NOMO-1 (cell line): ENCODE data around the gene POLR2F.
"Not testable (repeated sequence)": the region's sequence is repeated elsewhere in the genome, so short reads cannot be mapped to it uniquely, and the experiment has no call there.

ENCODE experiments used
- DNase-seq, 2 experiments: peaks; one replicate each; lab custom pipeline; 2025; ENCODE audit not compliant: unreplicated experiment in 2 of 2; lab: John Stamatoyannopoulos, UW

The POLR2F gene

DNA sequence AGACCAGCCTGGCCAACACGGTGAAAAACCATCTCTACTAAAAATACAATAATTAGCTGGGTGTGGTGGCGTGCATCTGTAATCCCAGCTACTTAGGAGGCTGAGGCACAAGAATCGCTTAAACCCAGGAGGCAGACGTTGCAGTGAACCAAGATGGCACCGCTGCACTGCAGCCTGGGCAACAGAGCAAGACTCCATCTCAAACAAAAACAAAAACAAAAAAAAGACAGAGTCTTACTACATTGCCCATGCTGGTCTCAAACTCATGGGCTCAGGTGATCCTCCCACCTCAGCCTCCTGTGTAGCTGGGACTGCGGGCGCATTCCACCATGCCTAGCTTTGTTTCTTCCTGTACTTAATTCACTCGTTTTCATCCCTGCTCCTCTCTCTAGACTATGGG is 22.5 kb downstream of the POLR2F start:
- DNase-seq, result not testable (repeated sequence)

DNA sequence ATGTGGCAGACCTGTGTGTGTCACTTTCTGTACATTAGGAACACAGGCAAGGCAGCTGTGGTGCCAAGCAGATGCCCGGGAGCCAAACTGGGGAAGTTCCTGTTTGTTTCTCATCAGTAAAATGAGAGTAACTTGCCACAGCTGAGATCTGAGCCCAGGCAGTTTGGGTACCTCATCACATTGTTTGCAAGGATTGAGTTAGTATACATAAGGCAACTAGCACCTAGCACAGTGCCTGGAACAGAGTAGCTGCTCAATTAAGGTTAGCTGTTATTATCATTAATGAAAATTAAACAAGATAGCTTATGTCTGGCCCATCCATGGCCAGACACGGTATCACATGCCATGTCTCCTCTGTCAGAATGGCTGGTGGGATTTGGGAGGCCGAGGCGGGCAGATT is 23.0 kb downstream of the POLR2F start:
- no peak for DNase-seq

DNA sequence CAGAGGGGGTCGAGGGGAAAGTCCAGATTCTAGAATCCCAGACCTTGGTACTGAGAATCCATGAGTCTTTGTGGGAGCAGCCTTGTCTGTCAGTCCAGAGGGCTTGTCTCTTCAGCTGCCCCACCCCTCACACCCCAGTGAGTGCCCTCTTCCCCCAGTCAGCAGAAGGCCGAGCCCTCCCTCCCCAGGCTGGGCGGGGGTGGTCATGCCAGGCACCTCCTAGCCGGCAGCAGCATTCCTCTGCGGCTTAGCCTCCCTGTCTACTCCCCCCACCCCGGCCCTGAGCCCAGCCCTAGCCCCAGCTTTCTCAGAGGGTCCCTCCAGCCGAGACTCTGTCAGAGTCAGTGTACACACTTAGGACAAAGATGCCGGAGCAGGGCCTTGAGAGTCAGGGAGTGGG is 26.3 kb downstream of the POLR2F start:
- no peak for DNase-seq

DNA sequence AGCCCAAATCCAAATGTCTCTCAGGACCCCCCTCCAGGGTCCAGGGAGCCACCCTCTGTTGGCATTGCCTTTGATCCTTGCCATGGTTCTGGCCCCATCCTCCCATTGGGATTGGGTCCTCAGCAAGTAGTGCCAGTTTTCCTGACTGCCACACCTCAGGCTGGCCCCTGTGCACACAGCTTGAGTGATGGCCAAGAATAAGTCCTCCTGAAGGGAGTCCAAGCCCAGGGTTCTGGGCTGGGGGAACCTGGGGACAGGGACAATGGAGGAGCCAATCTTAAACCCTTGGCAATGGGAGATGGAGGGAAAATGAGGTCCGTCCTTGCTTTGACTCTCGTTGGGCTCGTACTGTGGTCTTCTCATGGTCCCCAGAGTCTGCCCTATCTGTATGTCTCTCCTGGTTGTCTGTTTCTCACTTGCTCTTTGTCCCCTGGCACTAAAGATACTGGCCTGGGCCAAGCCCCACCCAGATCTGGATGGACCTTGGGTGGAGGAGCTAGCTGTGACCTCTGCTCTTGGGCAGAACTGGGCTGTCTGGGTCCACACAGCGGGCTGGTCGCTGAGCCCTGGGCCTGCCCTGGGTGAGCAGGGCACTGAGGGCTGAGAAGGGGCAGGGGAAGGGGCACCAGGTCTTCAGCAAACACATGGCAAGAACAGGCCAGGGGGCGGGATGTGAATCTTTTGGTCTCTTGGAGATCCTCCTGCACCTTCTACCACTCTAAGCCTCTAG is 27.9 kb downstream of the POLR2F start:
- DNase-seq, result no peak

DNA sequence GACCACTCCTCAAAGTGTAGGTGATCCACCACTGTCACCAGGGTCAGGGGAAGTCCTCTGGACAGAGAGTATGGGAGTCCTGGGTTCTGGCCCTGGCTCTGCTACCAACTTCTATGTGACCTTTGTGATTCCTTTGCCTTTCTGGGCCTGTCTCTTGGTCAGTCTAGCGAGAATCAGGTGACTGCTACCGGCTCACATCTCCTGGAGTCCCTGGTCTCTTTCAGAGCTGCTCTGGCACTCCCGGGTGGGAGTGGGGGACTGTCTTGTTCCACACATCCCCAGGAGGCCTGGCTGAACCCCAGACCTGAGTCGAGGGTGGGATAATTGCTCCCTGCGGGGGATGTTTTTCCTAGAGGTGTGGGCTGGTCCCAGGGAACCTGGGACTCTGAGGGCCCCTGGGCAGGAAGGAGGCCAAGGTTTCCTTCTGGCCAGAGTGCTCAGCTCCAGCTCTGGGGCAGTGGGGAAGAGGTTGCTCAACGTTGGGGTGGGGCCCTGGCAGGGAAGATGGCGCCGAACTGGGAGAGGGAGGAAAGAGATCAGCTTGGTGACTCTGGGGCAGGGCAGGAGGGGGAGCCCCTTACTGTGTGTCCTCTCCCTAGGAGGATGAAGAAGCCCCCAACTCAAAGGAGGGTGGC is 28.8 kb downstream of the POLR2F start:
- no peak for DNase-seq

DNA sequence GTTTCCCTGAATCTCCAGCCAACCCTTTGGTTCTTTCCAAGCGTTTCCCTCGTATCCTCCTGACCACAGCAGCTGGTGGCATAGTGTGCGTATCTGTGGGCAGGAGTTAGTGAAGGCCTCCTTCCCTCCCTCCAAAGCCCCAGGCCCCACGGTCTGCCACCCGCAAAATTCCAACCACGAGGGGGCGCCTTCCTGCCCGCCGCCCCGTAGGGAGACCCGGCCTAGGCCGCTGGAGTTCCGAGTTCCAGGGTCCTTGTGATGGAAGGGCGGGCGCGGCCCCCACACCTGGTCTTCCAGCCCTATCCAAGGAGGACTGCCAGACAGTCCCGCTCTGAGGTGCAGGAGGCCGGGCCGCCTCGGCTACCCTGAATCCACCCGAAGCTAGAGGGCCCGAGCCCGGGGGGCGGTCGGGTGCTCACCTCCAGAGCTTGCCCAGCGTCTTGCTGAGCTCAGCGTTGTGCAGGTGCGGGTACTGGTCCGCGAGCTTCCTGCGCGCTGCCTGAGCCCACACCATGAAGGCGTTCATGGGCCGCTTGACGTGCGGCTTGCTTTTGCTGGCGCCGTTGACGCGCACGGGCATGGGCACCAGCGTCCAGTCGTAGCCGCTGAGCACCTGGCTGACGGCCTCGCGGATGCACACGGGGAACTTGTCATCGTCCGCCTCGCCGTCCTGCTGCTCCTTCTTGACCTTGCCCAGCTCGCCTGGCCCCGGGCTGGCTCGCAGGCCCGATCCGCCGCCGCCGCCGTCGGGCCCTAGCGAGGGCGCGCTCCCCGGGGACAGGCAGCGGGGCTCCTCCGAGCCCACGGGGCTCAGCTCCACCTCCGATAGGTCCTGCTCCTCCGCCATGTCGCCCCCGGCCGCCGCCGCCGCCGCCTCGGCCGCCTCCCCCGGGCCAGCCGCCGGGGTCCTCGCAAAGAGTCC is 29.7 kb downstream of the POLR2F start:
- no peak for DNase-seq

DNA sequence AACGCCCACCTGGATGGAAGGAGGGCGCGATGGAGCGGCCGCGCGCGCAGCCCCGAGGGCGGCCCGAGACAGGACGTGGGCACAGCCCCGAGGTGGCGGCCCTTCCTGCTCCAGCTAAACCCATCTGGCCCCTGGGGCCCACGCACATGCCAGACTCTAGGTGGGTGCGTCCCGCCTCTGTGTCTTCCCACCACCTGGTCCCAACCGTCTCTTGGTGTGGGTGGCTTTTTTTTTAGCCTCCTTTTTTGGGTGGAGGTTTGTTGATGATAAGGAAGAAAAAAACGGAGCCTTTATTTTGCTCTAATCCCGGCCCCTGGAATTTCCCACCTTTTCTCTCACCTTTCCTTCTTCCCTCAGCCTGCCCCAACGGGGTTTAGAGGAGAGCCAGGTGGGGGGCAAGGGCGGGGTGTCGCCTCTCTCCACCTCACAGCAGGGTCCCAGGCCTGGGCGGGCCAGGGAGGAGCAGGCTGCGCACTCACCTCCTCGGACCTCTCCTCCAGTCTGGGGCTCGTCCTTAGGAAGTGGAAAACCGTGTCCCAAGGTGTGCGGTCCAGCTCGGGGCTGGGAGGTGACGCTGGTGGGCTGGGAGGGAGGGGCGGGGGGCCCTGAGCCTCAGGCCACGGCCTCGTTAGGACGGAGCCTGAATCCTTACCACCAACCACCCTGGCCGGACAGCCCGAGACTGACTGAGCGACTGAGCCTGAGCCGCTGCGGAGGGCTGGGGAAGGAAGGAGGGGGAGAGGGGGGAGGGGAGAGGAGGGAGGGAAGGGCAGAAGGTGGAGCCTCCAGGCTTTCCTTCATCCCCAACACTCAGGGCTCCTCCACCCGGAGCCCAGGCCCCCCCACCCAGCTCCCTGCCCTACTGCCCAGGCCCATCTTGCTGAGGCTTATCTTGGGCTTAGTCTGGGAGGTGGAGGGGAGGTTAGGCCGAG is 30.6 kb downstream of the POLR2F start, which contains the start of gene SOX10:
SOX10 (minus strand) TSS at position 696 of the 932 bp plus-strand sequence. CDS start 771 bp downstream, outside the sequence.
- DNase-seq, result no peak

DNA sequence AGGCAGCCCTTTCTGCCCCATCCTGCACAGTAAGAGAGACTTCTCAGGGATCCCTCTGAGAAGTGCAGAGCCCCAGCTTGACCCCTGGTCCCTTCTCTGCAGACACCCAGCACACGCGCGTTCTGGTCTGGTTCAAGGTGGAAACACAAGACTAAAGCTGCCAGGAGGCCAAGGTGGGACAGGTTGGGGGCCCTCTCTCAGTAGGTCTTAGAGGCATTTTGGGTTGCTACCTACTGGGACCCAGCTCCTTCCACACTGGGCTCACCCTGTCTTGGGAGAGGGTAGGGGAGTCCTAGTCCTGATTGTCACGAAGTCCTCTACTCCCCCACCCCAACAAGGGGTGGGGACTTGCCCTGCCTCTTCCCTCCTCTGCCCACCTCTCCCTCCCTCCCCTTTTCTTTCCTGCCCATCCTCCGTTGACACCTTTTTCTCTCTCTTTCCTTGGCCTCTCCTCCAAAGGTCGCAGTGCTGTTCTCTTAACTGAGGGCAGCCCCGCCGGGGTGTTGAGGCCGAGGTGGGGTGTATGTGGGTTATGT is 31.6 kb downstream of the POLR2F start:
- no peak for DNase-seq

DNA sequence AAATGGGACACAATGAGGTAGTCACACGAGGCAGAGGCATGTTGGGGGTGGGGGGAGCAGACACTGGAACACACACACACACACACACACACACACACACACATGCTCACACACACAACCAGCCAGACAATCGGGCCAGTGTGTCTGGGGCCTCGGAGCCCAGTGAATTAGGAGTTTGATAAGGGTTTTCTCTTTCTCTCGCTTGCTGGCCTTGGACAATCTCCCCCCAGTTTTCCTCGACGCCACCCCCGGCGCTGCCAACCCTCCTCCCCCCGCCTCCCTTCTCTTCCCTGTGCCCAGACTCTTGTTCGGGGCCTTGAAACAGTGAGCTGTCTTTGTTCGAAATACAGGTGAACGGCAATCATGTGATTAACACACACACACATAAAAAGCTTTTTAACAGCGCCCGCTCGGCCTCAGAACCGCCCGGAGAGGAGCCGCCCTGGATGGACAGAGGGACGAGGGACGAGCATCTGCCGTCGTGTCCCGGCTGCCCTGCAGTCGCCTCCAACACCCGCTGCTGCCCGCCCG is 32.3 kb downstream of the POLR2F start:
- no peak for DNase-seq

DNA sequence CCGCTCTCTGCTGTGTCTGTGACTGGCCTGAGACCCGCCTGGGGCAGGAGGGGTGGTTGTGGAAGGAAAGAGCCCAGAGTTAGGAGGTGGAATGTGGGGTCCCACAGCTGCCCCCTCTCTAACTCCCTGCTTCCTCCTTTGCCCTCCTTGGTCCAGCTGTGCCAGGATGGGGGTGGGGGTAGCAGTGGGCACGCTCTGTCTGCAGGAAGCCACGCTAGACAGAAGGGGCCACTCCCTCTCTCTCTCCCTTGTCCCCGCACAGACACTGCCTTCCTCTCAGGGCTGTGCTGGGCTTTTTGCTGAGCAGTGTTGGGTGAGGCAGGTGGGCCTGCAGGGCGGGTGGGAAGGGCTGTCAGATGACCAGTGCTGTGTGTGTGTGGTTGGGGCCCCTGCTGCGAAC is 32.9 kb downstream of the POLR2F start:
- DNase-seq, result no peak

DNA sequence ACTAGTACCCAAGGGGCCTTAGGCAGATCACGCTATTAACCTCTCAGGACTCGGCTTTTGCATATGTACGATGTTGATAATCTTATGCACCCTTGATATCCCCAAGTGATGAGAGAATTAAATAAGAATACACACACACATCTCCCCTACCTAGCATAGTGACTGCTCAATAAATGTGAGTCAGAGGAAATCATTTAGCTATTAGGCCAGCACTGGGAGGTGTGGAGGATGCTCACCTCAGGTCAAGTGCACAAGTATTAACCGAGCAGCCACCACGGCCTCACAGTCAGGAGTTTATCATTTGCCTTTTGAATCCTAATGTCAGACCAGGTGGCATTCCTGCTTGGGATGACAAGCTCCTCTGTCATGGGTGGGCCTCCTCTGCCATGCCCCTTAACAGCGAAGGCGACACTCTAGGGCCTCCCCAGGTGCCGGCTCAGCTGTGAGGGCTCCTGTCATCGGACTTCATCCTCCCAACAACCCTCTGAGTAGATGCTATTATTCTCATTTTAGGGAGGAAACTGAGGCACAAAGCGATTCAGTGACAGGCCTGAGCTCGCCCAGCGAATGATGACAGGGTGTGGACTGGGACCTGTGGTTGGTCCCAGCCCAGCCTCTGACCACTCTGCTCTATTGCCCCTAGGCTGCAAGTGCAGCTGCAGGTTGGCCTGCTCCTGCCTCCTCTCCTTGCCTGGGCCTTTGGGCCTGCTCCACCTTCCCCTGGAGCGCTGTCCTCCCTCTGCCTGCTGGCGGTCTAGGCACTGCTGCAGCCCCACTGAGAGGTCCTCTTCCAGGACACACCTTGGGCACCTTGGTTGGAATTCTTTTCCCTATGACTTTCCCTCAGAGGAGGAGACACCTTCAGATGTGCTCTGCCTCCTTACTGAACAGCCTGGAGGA is 35.9 kb downstream of the POLR2F start:
- DNase-seq, result no peak

DNA sequence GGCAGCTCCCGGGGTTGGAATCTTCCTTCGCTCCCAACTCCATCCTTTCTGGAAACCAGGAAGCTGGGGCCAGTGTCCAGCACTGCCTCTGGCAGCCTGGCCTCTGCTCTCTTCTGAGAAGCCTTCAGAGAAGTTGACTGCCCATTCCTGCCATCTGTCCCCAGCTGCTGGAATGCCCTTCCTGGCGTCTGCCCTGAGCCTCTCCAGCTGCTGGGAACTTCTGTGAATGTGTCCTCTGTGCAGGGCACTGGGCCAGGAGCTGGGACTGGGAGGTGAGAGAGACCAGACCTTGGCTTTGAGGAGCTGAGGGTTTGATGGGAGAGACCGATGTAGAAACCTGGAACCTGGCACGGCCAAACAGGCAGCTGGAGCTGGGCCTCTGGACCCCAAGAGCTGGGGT is 36.8 kb downstream of the POLR2F start:
- no peak for DNase-seq

DNA sequence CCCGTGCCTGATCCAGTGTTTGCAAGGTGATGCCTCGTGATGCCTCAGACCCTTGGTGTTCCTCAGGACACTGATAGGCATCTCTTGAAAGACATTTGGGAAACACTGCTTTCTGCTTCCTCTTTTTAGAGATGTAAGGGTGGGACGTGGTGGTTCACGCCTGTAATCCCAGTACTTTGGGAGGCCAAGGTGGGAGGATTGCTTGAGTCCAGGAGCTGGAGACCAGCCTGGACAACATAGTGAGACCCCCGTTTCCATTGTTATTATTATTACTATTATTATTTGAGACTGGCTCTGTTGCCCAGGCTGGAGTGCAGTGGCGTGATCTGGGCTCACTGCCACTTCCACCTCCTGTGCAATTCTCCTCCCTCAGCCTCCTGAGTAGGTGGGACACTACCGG is 37.4 kb downstream of the POLR2F start:
- no peak for DNase-seq

DNA sequence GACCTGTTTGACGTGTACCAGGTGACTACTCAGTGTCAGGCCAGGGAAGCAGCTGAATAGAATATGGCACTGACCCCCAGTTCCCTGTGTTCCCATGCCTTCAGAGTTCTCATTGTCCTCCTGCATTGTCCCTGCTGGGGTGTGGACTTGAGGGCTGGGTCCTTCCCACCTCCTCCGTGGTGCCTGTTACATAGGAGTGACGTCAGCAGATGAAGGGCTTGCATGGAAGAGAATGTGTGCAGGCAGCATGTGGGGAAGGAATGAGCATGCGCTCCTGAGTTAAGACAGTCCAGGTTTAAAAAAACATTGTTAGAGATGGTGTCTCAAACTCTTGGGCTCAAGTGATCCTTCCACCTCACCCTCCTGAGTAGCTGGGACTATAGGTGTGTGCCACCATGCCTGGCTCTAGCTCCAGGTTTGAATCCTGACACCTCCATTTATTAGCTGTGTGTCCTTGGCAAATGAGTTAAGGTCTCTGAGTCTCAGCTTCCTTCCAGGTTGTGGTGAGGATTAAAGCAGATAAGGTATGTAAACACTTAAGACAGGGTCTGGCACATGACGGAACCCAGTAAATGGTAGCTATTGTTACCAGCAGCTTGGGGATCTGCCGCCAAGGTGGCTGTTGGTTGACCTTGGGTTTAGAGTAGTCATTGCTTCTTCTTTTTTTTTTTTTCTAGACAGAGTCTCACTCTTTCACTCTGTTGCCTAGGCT is 38.4 kb downstream of the POLR2F start:
- DNase-seq, result no peak

DNA sequence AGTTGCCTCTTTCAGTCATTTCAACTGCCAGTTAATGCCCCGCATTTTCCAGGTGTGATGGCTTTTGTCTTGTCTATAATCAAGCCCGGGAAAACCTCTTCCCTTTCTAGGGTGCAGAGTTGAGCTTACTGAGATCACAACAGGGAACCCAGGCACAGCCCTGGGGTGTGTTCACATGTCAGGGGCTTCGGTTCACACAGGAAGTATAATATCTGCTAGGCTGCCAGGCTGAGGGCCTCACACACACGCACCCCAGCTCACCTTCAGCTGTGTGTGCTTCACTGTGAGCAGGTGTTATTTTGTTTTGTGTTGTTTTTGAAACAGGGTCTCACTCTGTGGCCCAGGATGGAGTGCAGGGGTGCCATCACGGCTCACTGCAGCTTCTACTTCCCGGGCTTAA is 40.5 kb downstream of the POLR2F start:
- no peak for DNase-seq

DNA sequence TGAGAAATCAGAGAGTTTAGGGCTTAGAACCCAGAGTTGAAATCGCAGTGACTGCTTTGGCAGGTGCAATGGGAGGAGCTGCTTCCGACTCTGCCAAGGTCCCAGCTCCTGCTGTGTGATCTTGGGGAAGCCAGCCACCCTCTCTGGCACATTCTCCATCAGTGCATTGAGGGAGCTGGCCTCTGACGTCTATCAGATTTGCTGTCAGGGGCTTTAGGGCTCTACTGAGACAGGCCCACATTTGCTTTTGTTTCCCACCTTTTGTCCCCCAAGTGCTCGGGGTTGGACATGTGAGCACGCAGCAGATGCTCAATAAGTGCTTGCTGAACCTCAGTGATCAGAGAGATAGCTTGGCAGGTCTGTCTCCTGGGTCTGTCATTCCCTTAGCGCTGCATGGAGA is 41.5 kb downstream of the POLR2F start:
- no peak for DNase-seq

DNA sequence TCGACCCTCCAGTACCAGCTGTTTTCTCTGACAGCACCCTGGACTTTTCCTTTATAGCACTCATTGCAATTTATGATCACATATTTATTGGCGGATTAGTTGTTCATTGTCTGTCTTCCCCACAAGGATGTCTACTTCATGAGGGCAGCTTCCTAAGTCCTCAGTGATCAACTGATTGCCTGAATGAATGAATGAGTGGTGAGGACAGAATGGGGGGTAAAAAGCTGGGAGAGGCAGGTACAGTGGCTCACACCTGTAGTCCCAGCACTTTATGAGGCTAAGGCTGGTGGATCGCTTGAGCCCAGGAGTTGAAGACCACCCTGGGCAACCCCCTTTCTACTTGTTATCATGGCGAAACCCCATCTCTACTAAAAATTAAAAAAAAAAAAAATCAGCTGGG is 42.0 kb downstream of the POLR2F start:
- DNase-seq, result no peak

DNA sequence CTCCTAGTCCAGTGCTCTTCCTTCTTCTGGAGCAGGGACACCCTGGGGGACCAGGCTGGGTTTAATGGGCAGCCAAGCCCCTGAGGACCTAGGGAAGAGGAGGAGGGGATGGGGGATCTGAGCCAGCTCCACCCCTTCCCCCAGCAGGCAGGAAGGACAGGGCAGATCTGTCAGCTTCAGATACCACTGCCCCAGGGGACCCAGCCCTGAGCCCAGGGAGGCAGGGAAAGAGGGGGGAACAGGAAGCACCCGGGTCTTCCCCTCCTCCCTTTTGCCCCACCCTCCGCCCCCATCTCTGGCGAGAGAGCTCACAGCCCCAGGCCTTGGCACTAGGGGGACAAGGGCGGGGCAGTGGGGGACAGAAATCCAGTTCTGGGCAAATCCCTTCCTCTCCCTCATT is 42.6 kb downstream of the POLR2F start:
- no peak for DNase-seq
